OCI-LY1 (cell line): ENCODE measurements around the gene ADAM17.

Source experiments
- H2AFZ ChIP-seq: fragments of 200-600 bp; sonication (generic), shearing (Covaris generic); 2 replicates; pipeline ENCODE4 v1.6.0; 2014; ENCODE audit warnings: antibody characterized with exemption, mild to moderate bottlenecking, low read length
- H3F3A ChIP-seq: fragments of 200-600 bp; sonication (generic), shearing (Covaris generic); 2 replicates; pipeline ENCODE4 v1.6.0; 2014; ENCODE audit warnings: mild to moderate bottlenecking, antibody characterized with exemption, low read length, moderate library complexity; ENCODE audit not compliant: insufficient read depth
- H3K27ac ChIP-seq: fragments of 200-600 bp; sonication (generic); 2 replicates; pipeline ENCODE4 v1.5.1; 2014; ENCODE audit warnings: low read length, mixed run types, mild to moderate bottlenecking, low read depth; ENCODE audit not compliant: poor library complexity, severe bottlenecking
- H3K27me3 ChIP-seq: fragments of 200-600 bp; sonication (generic); 2 replicates; pipeline ENCODE4 v1.6.0; 2014; ENCODE audit warnings: antibody characterized with exemption, mild to moderate bottlenecking, low read length, moderate library complexity; ENCODE audit not compliant: insufficient read depth
- H3K36me3 ChIP-seq: fragments of 200-600 bp; sonication (generic); 2 replicates; pipeline ENCODE4 v1.6.1; 2014; ENCODE audit warnings: mild to moderate bottlenecking, antibody characterized with exemption, low read length, moderate library complexity, mixed read lengths; ENCODE audit not compliant: insufficient read depth
- H3K4me1 ChIP-seq: fragments of 200-600 bp; sonication (generic); 2 replicates; pipeline ENCODE4 v1.5.1; 2014; ENCODE audit warnings: mild to moderate bottlenecking, low read length, moderate library complexity; ENCODE audit not compliant: insufficient read depth, severe bottlenecking
- H3K4me2 ChIP-seq: fragments of 200-600 bp; sonication (generic), shearing (Covaris generic); 2 replicates; pipeline ENCODE4 v1.6.1; 2014; ENCODE audit warnings: low read length
- H3K4me3 ChIP-seq: fragments of 200-600 bp; sonication (generic); 2 replicates; pipeline ENCODE4 v1.5.1; 2014; ENCODE audit warnings: low read length, low read depth, mild to moderate bottlenecking, mixed read lengths; ENCODE audit not compliant: poor library complexity, severe bottlenecking
- H3K79me2 ChIP-seq: fragments of 200-600 bp; shearing (Covaris generic); 2 replicates; pipeline ENCODE4 v1.6.1; 2016; ENCODE audit warnings: mixed run types, low read length, mixed read lengths; ENCODE audit not compliant: insufficient read depth
- H3K9ac ChIP-seq: fragments of 200-600 bp; sonication (generic), shearing (Covaris generic); 2 replicates; pipeline ENCODE4 v1.6.1; 2014; ENCODE audit warnings: mild to moderate bottlenecking, low read length, mixed read lengths
- H3K9me2 ChIP-seq: fragments of 200-600 bp; sonication (generic), shearing (Covaris generic); 2 replicates; pipeline ENCODE4 v1.6.1; 2014; ENCODE audit warnings: low read depth, mild to moderate bottlenecking, low read length, mixed read lengths
- H3K9me3 ChIP-seq: fragments of 200-600 bp; shearing (Covaris generic); 2 replicates; pipeline ENCODE4 v1.6.1; 2014; ENCODE audit warnings: low read length, mixed read lengths
- H4K20me1 ChIP-seq: fragments of 200-600 bp; sonication (generic), shearing (Covaris generic); 2 replicates; pipeline ENCODE4 v1.6.0; 2016; ENCODE audit warnings: mild to moderate bottlenecking, low read length; ENCODE audit not compliant: insufficient read depth
- CTCF ChIP-seq: fragments of 200-600 bp; sonication (generic), shearing (Covaris generic); IDR thresholded peaks from 2 replicates; pipeline ENCODE4 v1.5.1; 2017; ENCODE audit warnings: mild to moderate bottlenecking, antibody characterized with exemption, low read length, moderate library complexity, mixed read lengths
- EZH2 ChIP-seq: fragments of 200-600 bp; sonication (generic), shearing (Covaris generic); IDR thresholded peaks from 2 replicates; pipeline ENCODE4 v1.8.0; 2017; ENCODE audit warnings: borderline replicate concordance, mixed run types, mild to moderate bottlenecking, antibody characterized with exemption, low read length, moderate library complexity, mixed read lengths

Gene ADAM17

DNA sequence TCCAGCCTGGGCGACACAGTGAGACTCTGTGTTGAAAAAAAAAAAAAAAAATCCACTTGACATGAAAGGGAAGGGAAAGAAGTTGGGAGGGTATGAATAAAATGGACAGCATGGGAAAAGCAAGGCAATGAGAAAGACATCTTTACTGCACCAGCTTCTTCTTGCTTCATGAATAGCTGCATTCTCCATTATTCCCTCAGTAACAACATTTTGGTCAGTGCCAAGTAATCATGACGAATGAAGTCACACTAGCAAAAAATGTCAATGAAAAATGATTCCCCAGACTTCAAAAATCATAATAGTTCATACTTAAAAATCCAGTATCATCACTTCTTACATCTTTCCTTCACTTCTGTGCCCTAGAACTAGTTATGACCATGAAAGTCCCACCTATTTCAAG is 30.4 kb downstream of the ADAM17 start:
- no peaks in the 10 kb centered on the region for H4K20me1 ChIP-seq
- H3K9me2 ChIP-seq = no peaks in the 10 kb centered on the region
- no peaks in the 10 kb centered on the region for H3F3A ChIP-seq
- H3K36me3 ChIP-seq = peaks cover 92% of the 10 kb centered on the region
- no peak overlapping the region for H3K9ac ChIP-seq
- no peaks in the 10 kb centered on the region for H3K4me1 ChIP-seq
- no peak overlapping the region for H3K4me3 ChIP-seq
- no peaks in the 10 kb centered on the region for H3K27me3 ChIP-seq
- H3K27ac ChIP-seq = no peak overlapping the region
- no peak overlapping the region for H3K4me2 ChIP-seq
- no peaks in the 10 kb centered on the region for H3K79me2 ChIP-seq
- H2AFZ ChIP-seq = no peak overlapping the region
- no peaks in the 10 kb centered on the region for H3K9me3 ChIP-seq
- no peak for TF ChIP-seq EZH2
- TF ChIP-seq CTCF = no peak

DNA sequence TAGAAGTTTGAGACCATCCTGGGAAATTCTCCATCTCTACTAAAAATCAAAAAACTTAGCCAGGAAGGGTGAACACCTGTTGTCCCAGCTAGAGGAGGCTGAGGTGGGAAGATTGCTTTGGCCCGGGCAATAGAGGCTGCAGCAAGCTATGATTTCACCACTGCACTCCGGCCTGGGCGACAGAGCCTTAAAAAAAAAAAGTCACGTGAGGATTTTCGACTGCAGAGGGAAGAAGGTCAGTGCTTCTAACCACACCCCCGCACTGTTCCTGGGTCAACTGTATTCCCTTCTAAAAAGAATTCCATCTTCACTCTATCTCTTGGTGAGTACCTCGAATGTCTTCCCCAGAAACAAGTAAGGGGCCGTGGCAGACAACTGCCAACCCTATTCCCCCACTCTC is 31.3 kb downstream of the ADAM17 start:
- H3F3A ChIP-seq = no peaks in the 10 kb centered on the region
- H3K9me3 ChIP-seq = no peaks in the 10 kb centered on the region
- H3K27ac ChIP-seq = no peak overlapping the region
- H4K20me1 ChIP-seq = no peaks in the 10 kb centered on the region
- peaks cover 92% of the 10 kb centered on the region for H3K36me3 ChIP-seq
- no peaks in the 10 kb centered on the region for H3K27me3 ChIP-seq
- H3K4me2 ChIP-seq = no peak overlapping the region
- H2AFZ ChIP-seq = no peak overlapping the region
- no peaks in the 10 kb centered on the region for H3K9me2 ChIP-seq
- no peaks in the 10 kb centered on the region for H3K4me1 ChIP-seq
- no peak overlapping the region for H3K9ac ChIP-seq
- no peak for TF ChIP-seq EZH2
- no peak for TF ChIP-seq CTCF
- no peak overlapping the region for H3K4me3 ChIP-seq
- no peaks in the 10 kb centered on the region for H3K79me2 ChIP-seq

DNA sequence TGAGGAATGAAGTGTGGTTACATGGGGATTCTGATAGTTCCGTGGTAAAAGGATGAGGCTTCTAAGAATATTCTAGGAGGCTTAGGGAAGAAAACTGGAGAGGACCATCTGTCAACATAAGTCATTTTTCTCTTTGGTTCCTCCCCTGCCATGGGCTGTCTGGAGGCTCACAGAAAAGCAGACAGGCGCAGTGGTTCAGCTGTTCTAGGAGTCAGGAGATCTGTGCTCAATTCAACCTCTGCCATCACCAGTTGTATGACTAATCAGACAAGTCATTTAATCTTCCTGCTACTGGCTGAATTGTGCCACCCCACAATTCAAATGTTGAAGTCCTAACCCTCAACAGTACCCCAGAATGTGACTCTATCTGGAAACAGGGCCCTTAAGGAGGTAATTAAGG is 36.4 kb downstream of the ADAM17 start:
- Histone ChIP-seq H3K36me3 (peaks cover 85% of the 10 kb centered on the region), H2AFZ (no peak overlapping the region), H4K20me1 (no peaks in the 10 kb centered on the region)

More for the DNA sequence above, 36.4 kb downstream of the ADAM17 start:
- H3K9me3 ChIP-seq = no peaks in the 10 kb centered on the region
- no peaks in the 10 kb centered on the region for H3F3A ChIP-seq
- no peaks in the 10 kb centered on the region for H3K9me2 ChIP-seq
- TF ChIP-seq EZH2 (no peak), CTCF (no peak)
- H3K9ac ChIP-seq = no peak overlapping the region
- H3K4me3 ChIP-seq = no peak overlapping the region
- H3K4me2 ChIP-seq = no peak overlapping the region
- no peaks in the 10 kb centered on the region for H3K4me1 ChIP-seq
- H3K79me2 ChIP-seq = no peaks in the 10 kb centered on the region
- H3K27me3 ChIP-seq = no peaks in the 10 kb centered on the region
- H3K27ac ChIP-seq = no peak overlapping the region
